ENCODE results near the gene PDE8A. TPM values are rescaled to one million over a fixed set of nuclear protein-coding genes. Genes with fewer than 3 reads are reported as not detected.

PDE8A gene
- total and polyA plus RNA-seq, 2 experiments from 2014 or later = 5.6 to 7.5 TPM

GRCh38 chr15:85089929-85090597 is 108.4 kb downstream of the PDE8A start:
- H3K4me1 Mint-ChIP-seq = peaks cover 4% of the 10 kb centered on the region; the same call in 1 of the 3 replicates
- Histone ChIP-seq H4K20me1 (replicated peaks; ENCODE audit: insufficient read depth) (0 out of 2 replicates have a peak, but pooled peaks cover under 1% of the 10 kb centered on the region), H3K4me3 (no peak overlapping the region), H3K4me1 (ENCODE audit: insufficient read depth) (no peaks in the 10 kb centered on the region), H3F3A (replicated peaks; ENCODE audit: low read depth) (no peaks in the 10 kb centered on the region), H3K79me2 (replicated peaks; ENCODE audit: insufficient read depth) (no peaks in the 10 kb centered on the region), H3K36me3 (ENCODE audit: insufficient read depth) (peaks cover 5% of the 10 kb centered on the region; the same call in 1 of the 2 replicates), H3K9me2 (ENCODE audit: insufficient read depth) (0 out of 2 replicates have a peak, but pooled peaks cover 2% of the 10 kb centered on the region), H2AFZ (no peak overlapping the region), H3K27me3 (ENCODE audit: insufficient read depth) (no peaks in the 10 kb centered on the region), H3K4me2 (no peak overlapping the region), H3K27ac (ENCODE audit: low read depth) (no peak overlapping the region)
- ATAC-seq (no peak), DNase-seq (ENCODE audit: low spot score) (no peak)
- H3K4me3 Mint-ChIP-seq = no peak overlapping the region
- H3K9me3 Mint-ChIP-seq = no peaks in the 10 kb centered on the region
- no peaks in the 10 kb centered on the region for H3K27me3 Mint-ChIP-seq (ENCODE audit: insufficient read depth, low read depth, poor library complexity)
- peaks cover 4% of the 10 kb centered on the region; the same call in 1 of the 3 replicates for H3K36me3 Mint-ChIP-seq (ENCODE audit: low read depth)
- H3K27ac Mint-ChIP-seq = no peak overlapping the region
- TF ChIP-seq JUNB (IDR thresholded peaks at IDR 0.05; ENCODE audit: unreplicated experiment) = no peak
- no peak for TF ChIP-seq ETS1 (IDR thresholded peaks at IDR 0.05)
- TF ChIP-seq ZNF462 (CRISPR knock-in tag; IDR thresholded peaks at IDR 0.05) = no peak
- TF ChIP-seq REST (IDR thresholded peaks at IDR 0.05; ENCODE audit: unreplicated experiment) = no peak
- no peak for TF ChIP-seq CREB1 (CRISPR knock-in tag; IDR thresholded peaks at IDR 0.05; ENCODE audit: low read depth)
- TF ChIP-seq EZH2phosphoT487 (IDR thresholded peaks at IDR 0.05; ENCODE audit: unreplicated experiment) = no peak
- TF ChIP-seq EZH2 (IDR thresholded peaks at IDR 0.05; ENCODE audit: low read depth, unreplicated experiment) = no peak
- TF ChIP-seq NANOG (IDR thresholded peaks at IDR 0.05; ENCODE audit: borderline replicate concordance) = no peak
- no peak for TF ChIP-seq POLR2AphosphoS5 (IDR thresholded peaks at IDR 0.05; ENCODE audit: low read depth)
- TF ChIP-seq STAT1 (IDR thresholded peaks at IDR 0.05; ENCODE audit: unreplicated experiment) = no peak
- TF ChIP-seq CTCF (conservative IDR thresholded peaks at IDR 0.05; ENCODE audit: low read depth in 2 of 2) = no peak
- TF ChIP-seq ZNF114 (CRISPR knock-in tag; IDR thresholded peaks at IDR 0.05) = no peak
- no peak for TF ChIP-seq ZNF331 (CRISPR knock-in tag; IDR thresholded peaks at IDR 0.05; ENCODE audit: low read depth)
